ENCODE data around the gene LHFPL3.
"Not testable (repeated sequence)": the region's sequence is repeated elsewhere in the genome, so short reads cannot be mapped to it uniquely, and the experiment has no call there.

Gene LHFPL3

GRCh38 chr7:104694710-104695109 is 366.3 kb downstream of the LHFPL3 start:
- DNase-seq (ENCODE audit: low spot score), result no peak
- in situ Hi-C loops (cut with MboI; ENCODE audit: low pct_unique_long_range_greater_than_20kb, low sequenced_read_pairs, unreplicated experiment), result no loop called here
- TF ChIP-seq, protein P1, sequence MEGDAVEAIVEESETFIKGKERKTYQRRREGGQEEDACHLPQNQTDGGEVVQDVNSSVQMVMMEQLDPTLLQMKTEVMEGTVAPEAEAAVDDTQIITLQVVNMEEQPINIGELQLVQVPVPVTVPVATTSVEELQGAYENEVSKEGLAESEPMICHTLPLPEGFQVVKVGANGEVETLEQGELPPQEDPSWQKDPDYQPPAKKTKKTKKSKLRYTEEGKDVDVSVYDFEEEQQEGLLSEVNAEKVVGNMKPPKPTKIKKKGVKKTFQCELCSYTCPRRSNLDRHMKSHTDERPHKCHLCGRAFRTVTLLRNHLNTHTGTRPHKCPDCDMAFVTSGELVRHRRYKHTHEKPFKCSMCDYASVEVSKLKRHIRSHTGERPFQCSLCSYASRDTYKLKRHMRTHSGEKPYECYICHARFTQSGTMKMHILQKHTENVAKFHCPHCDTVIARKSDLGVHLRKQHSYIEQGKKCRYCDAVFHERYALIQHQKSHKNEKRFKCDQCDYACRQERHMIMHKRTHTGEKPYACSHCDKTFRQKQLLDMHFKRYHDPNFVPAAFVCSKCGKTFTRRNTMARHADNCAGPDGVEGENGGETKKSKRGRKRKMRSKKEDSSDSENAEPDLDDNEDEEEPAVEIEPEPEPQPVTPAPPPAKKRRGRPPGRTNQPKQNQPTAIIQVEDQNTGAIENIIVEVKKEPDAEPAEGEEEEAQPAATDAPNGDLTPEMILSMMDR (IDR thresholded peaks at IDR 0.05; ENCODE audit: extremely low read depth, insufficient read depth, missing control alignments), result no peak

- TF ChIP-seq, protein P1 (IDR thresholded peaks at IDR 0.05; ENCODE audit: extremely low read depth, insufficient read depth, missing control alignments), result no peak
- in situ Hi-C loops (cut with MboI; ENCODE audit: low pct_unique_long_range_greater_than_20kb, low sequenced_read_pairs, unreplicated experiment), result no loop called here
- DNase-seq (ENCODE audit: low spot score), result no peak
Observed at GRCh38 chr7:104695563-104695962, 367.2 kb downstream of the LHFPL3 start.

DNA sequence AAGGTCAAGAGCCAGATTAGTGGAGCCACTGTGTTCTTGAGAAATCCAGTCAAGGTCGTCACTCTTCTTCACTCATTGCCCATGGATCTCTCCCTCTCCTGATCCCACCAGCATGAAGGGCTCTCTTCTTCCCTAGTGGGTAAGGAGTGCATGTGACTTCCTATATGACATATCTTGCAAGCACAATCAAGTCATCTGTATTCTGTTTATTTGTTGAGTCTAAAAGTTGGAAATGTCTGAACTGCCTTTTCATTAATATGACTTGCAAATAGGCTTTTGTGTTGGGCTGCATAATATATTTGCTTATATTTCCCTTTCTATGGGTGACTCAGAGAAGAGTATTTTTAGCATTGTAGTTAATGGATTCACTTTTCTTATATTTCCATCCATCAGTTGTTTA is 371.9 kb downstream of the LHFPL3 start:
- TF ChIP-seq, protein P1 (IDR thresholded peaks at IDR 0.05; ENCODE audit: extremely low read depth, insufficient read depth, missing control alignments), result no peak
- in situ Hi-C loops (cut with MboI; ENCODE audit: low pct_unique_long_range_greater_than_20kb, low sequenced_read_pairs, unreplicated experiment), result no loop called here
- no peak for DNase-seq (ENCODE audit: low spot score)

DNA sequence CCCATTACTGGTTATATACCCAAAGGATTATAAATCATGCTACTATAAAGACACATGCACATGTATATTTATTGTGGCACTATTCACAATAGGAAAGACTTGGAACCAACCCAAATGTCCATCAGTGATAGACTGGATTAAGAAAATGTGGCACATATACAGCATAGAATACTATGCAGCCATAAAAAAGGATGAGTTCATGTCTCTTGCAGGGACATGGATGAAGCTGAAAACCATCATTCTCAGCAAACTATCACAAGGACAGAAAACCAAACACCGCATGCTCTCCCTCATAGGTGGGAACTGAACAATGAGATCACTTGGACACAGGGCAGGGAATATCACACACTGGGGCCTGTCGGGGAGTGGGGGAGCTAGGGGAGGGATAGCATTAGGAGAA is 392.6 kb downstream of the LHFPL3 start:
- DNase-seq (ENCODE audit: low spot score); in situ Hi-C loops (cut with MboI; ENCODE audit: low pct_unique_long_range_greater_than_20kb, low sequenced_read_pairs, unreplicated experiment): not testable (repeated sequence)

DNA sequence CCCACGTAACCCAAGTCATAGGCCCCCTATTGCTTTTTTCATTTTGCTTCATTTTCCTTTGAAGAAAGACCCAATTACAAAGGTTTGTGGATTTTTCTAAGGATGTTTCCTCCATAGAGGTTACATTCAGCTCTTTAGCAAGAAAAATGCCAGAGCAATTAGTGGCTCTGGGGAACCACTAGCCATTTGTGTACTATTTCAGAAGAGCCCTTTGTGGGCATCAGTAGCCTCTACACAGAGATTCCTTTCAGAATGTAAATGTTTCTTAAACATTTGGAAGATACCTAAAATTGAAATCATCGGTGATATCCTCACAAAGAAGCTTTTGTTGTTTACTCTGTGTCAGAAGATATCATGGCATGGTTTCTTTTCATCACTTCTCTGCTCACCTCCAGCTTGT is 394.6 kb downstream of the LHFPL3 start:
- no peak for DNase-seq (ENCODE audit: low spot score)
- in situ Hi-C loops (cut with MboI; ENCODE audit: low pct_unique_long_range_greater_than_20kb, low sequenced_read_pairs, unreplicated experiment), result no loop called here
- TF ChIP-seq, protein P1 (IDR thresholded peaks at IDR 0.05; ENCODE audit: extremely low read depth, insufficient read depth, missing control alignments), result no peak

GRCh38 chr7:104758504-104758903 is 430.1 kb downstream of the LHFPL3 start:
- no peak for DNase-seq (ENCODE audit: low spot score)
- TF ChIP-seq, protein P1 (IDR thresholded peaks at IDR 0.05; ENCODE audit: extremely low read depth, insufficient read depth, missing control alignments), result no peak
- in situ Hi-C loops (cut with MboI; ENCODE audit: low pct_unique_long_range_greater_than_20kb, low sequenced_read_pairs, unreplicated experiment), result no loop called here

DNA sequence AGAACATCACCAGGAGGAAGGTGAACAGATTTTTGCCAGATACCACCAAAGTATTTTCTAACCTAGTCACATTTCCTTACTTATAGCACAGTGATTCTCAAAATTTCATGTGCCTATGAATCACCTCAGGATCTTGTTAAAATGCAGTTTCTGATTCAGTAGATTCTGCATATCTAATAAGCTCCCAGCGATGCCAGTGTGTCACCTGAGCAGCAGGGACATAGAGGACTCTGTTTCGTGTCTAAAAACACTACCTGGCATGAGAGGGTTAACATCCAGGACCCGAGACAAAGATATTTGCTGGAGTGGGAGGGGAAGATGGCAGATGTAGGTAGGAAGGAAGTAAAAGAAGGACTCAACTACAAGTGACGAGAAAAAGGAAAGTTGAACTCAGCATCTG is 433.5 kb downstream of the LHFPL3 start:
- TF ChIP-seq, protein P1 (IDR thresholded peaks at IDR 0.05; ENCODE audit: extremely low read depth, insufficient read depth, missing control alignments), result no peak
- in situ Hi-C loops (cut with MboI; ENCODE audit: low pct_unique_long_range_greater_than_20kb, low sequenced_read_pairs, unreplicated experiment), result no loop called here
- no peak for DNase-seq (ENCODE audit: low spot score)

All from GM13977 (cell line).